Endothelial cell (in vitro differentiated cells): ENCODE data around the gene CLEC1A. TPM values are rescaled to one million over a fixed set of nuclear protein-coding genes. Genes with fewer than 3 reads are reported as not detected.

Experiments
- DNase-seq: peaks from one replicate; pipeline ENCODE4 v3.0.0; 2021; ENCODE audit warnings: low spot score
- H3K27ac Mint-ChIP-seq: one replicate; pipeline ENCODE4 v1.8.0; 2021; ENCODE audit warnings: mixed read lengths, inconsistent platforms; ENCODE audit not compliant: unreplicated experiment
- H3K27me3 Mint-ChIP-seq: one replicate; pipeline ENCODE4 v1.8.0; 2021; ENCODE audit warnings: mild to moderate bottlenecking, moderate library complexity, mixed read lengths, inconsistent platforms; ENCODE audit not compliant: unreplicated experiment
- H3K36me3 Mint-ChIP-seq: one replicate; pipeline ENCODE4 v1.8.0; 2021; ENCODE audit warnings: mild to moderate bottlenecking, low read depth, mixed read lengths, inconsistent platforms; ENCODE audit not compliant: unreplicated experiment
- H3K4me1 Mint-ChIP-seq: one replicate; pipeline ENCODE4 v1.8.0; 2021; ENCODE audit warnings: mild to moderate bottlenecking, mixed read lengths, inconsistent platforms; ENCODE audit not compliant: unreplicated experiment
- H3K4me3 Mint-ChIP-seq: one replicate; pipeline ENCODE4 v1.8.0; 2021; ENCODE audit warnings: mild to moderate bottlenecking, mixed read lengths, inconsistent platforms; ENCODE audit not compliant: unreplicated experiment
- H3K9me3 Mint-ChIP-seq: one replicate; pipeline ENCODE4 v1.8.0; 2021; ENCODE audit warnings: mixed read lengths, inconsistent platforms; ENCODE audit not compliant: unreplicated experiment
- total RNA-seq: library from RNA; stranded (reverse); fragmentation: NEBNext Ultra II Directional; extraction: Animal tissue kit (Norgen Biotek cat#: 25700); gene quantifications from one replicate; pipeline ENCODE4 v1.2.1, GENCODE V29; 2021; ENCODE audit not compliant: unreplicated experiment
- TF ChIP-seq, protein P1 (sequence below): fragments of 200-600 bp; sonication (generic); IDR thresholded peaks from one replicate; pipeline ENCODE4 v1.5.0; 2021; ENCODE audit warnings: antibody characterized with exemption; ENCODE audit not compliant: unreplicated experiment

CLEC1A gene
- total RNA-seq, 1 donor from 2014 or later = 29.3 TPM

DNA sequence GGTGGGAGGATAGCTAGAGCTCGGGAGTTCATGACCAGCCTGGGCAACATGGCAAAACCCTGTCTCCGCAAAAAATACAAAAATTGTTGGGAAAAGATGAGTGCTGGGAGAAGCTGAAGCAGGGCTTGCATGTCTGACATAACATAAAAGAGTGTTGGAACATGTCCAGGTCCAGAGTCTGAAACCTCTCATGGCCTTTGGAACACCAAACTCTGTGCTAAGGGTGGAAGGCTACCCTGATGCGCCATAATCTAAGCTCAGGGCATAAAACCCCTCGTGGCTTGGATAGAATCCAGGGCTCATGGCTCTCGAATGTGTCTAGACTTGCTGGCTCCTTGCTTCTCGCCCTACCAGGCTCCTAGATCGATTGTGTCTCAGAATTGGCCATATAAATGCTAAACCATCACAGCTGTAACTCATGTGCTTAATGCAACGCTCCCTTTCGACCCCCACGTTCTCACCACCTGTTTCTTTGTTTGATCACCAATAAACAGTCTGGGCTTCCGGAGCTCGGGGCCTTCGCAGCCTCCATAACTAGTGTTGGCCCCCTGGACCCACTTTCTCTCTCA, 37.9 kb upstream of the CLEC1A start:
- H3K27me3 Mint-ChIP-seq = no peaks in the 10 kb centered on the region
- no peak overlapping the region for H3K27ac Mint-ChIP-seq
- H3K4me3 Mint-ChIP-seq = no peak overlapping the region

DNA sequence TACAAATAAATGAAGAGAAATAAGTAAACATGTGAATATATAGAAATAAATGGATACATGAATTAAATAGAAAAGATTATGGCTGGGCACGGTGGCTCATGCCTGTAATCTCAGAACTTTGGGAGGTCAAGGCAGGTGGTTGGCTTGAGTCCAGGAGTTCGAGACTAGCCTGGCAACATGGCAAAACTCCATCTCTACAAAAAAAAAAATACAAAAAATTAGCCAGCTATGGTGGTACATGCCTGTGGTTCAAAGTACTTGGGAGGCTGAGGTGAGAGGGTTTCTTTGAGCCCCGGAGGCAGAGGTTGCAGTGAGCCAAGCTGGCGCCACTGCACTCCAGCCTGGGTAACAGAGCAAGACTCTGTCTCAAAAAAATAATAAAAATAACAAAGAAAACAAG, 36.3 kb upstream of the CLEC1A start:
- H3K27me3 Mint-ChIP-seq = no peaks in the 10 kb centered on the region
- no peaks in the 10 kb centered on the region for H3K9me3 Mint-ChIP-seq
- H3K36me3 Mint-ChIP-seq = no peaks in the 10 kb centered on the region
- no peak for DNase-seq
- no peak overlapping the region for H3K27ac Mint-ChIP-seq
- H3K4me1 Mint-ChIP-seq = peaks cover 29% of the 10 kb centered on the region
- no peak overlapping the region for H3K4me3 Mint-ChIP-seq
- TF ChIP-seq, protein P1, sequence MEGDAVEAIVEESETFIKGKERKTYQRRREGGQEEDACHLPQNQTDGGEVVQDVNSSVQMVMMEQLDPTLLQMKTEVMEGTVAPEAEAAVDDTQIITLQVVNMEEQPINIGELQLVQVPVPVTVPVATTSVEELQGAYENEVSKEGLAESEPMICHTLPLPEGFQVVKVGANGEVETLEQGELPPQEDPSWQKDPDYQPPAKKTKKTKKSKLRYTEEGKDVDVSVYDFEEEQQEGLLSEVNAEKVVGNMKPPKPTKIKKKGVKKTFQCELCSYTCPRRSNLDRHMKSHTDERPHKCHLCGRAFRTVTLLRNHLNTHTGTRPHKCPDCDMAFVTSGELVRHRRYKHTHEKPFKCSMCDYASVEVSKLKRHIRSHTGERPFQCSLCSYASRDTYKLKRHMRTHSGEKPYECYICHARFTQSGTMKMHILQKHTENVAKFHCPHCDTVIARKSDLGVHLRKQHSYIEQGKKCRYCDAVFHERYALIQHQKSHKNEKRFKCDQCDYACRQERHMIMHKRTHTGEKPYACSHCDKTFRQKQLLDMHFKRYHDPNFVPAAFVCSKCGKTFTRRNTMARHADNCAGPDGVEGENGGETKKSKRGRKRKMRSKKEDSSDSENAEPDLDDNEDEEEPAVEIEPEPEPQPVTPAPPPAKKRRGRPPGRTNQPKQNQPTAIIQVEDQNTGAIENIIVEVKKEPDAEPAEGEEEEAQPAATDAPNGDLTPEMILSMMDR = no peak

More for the DNA sequence above, 37.9 kb upstream of the CLEC1A start:
- TF ChIP-seq, protein P1 = no peak
- Mint-ChIP-seq H3K4me1 (peaks cover 23% of the 10 kb centered on the region), H3K9me3 (no peaks in the 10 kb centered on the region), H3K36me3 (no peaks in the 10 kb centered on the region)
- no peak for DNase-seq

- Mint-ChIP-seq H3K4me3 (no peak overlapping the region), H3K4me1 (peaks cover 30% of the 10 kb centered on the region)
Observed at GRCh38 chr12:10132850-10133370, 34.1 kb upstream of the CLEC1A start.

DNA sequence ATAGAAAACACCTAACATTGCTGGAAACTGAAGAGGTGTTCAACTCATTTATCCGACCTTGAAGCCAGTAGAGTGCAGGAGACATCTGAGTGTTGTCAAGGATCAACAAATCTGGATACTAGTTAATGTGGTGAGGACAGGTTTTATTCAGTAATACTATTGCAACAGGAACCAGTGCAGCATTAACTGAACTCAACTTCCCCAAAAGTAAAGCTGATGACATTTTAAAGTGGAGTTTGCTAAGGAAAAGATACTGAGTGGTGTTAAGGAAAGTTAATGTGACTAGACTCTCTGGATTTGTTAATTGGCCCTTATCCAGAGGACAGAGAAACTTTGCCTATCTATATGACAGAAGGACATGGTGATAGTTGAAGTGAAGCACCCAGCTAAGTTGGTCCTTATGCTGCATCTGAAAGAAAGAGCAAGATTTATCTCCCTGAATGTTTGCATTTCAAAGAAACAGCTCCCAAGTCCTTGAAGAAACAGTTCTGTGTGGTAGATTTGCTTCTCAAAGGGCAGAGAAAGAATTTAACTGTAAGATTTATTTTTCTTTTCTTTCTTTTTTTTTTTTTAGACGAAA, 32.4 kb upstream of the CLEC1A start:
- Mint-ChIP-seq H3K27ac (no peak overlapping the region), H3K4me3 (no peak overlapping the region)

More at GRCh38 chr12:10132850-10133370, 34.1 kb upstream of the CLEC1A start:
- DNase-seq = no peak
- H3K36me3 Mint-ChIP-seq = no peaks in the 10 kb centered on the region
- no peaks in the 10 kb centered on the region for H3K9me3 Mint-ChIP-seq
- H3K27me3 Mint-ChIP-seq = no peaks in the 10 kb centered on the region
- H3K27ac Mint-ChIP-seq = peak overlapping the region; percentile 63
- TF ChIP-seq, protein P1 = no peak

DNA sequence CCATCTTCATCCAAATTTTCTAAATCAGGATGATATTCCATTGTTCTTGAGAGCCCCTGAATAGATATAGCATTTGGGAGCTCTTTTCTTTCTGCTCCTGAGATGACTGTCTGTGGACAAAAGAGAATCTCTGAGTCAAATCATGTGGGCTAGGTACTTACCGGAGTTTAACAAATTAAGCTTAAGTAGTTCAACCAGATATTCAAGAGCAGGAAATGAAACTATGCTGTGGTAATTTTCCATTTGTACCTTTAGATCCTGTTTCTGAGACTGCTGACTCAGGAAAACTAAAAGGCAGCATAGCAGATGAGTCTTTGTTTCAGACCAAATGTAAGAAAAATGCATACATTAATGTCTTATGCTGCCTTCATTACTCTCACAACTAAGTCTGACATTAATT, 31.3 kb upstream of the CLEC1A start, which contains the start of gene CLEC7A:
Gene CLEC7A (minus strand): TSS at position 158 of the 400 bp plus-strand sequence. CDS start 117 bp downstream, at position 41.
- peaks cover 24% of the 10 kb centered on the region for H3K4me1 Mint-ChIP-seq
- no peaks in the 10 kb centered on the region for H3K36me3 Mint-ChIP-seq
- no peak within 1 kb of the TSS for H3K27ac Mint-ChIP-seq
- H3K9me3 Mint-ChIP-seq = no peaks in the 10 kb centered on the region
- no peaks in the 10 kb centered on the region for H3K27me3 Mint-ChIP-seq
- TF ChIP-seq, protein P1 = no peak
- DNase-seq = no peak
- H3K4me3 Mint-ChIP-seq = no peak within 1 kb of the TSS

More for the DNA sequence above, 32.4 kb upstream of the CLEC1A start:
- TF ChIP-seq, protein P1 = no peak
- DNase-seq = no peak
- Mint-ChIP-seq H3K9me3 (no peaks in the 10 kb centered on the region), H3K27me3 (no peaks in the 10 kb centered on the region), H3K4me1 (peaks cover 30% of the 10 kb centered on the region), H3K36me3 (no peaks in the 10 kb centered on the region)
